Gastroesophageal sphincter (tissue), 3 donors: ENCODE results near the gene ADAM19.

Experiments used
- CTCF ChIP-seq, 4 experiments: fragments of 200-600 bp in 2 of 4; fragments of 450-650 bp in 2 of 4; sonication (generic) in 1 of 4; IDR thresholded peaks; one replicate each; pipeline ENCODE4 v1.5.1; 2017 to 2019; ENCODE audit warnings: antibody characterized with exemption in 4 of 4, mild to moderate bottlenecking in 2 of 4, moderate library complexity in 2 of 4
- EP300 ChIP-seq: sonication (generic); formaldehyde crosslinking; IDR thresholded peaks from one replicate; pipeline ENCODE4 v1.6.1; 2017; ENCODE audit warnings: antibody characterized with exemption, mild to moderate bottlenecking
- POLR2A ChIP-seq, 2 donors: fragments of 450-650 bp; IDR thresholded peaks; one replicate each; pipeline ENCODE4 v1.6.1; 2017; ENCODE audit warnings: antibody characterized with exemption in 2 of 2, mild to moderate bottlenecking in 2 of 2, moderate library complexity in 1 of 2

DNA sequence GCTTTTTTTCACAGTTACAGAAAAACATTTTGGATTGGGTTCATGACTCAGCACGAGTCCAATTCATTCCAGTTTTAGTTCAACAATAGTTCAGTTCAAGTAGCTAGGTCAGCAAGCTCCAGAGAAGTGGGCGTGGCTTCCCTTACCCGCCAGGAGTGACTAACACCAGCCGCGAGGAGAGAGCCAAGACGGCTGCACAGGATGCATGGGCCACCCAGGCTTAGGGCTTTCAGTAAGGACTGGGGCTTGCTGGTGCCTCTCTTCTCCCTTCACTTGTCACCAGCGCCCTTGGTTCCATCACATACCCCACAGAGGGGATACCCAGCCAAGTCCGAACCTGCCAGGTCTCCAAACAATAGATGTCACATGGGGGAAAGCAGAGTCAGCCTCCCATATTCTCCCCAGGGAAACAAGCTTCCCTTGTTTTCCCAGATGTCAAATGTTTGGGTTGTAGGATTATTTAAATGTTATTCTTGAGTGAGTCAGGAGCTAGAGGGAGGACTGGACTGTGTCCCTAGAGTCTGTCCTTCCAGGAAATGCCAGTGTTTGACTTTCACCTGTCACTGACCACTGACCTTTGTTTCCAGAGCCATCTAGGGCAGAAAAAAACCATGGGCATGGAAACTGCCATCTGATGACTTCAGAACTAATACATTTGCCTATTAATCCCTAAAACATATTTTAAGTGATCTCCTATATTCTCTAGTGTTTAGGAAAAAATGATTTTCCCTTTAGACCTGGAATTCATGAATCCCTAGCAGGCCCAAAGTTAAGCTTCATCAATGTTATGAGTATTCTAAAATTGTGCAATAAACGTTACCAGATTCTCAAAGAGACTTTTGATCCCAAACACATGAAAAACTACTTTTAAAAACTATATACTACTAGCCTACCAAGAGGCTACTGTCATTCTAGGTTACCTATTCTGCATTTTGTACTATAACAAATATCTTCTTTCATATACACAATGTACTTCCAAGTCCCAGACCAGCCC is 63.6 kb downstream of the ADAM19 start:
- TF ChIP-seq POLR2A (IDR thresholded peaks at IDR 0.05) (no peak), CTCF (IDR thresholded peaks at IDR 0.05) (no peak), EP300 (no peak)
